IPS-18c (cell line): Measurements from ENCODE around the gene EEA1.

Experiments used
- H3K4me3 ChIP-seq: 2 replicates; pipeline ENCODE4 v1.7.0; 2013; ENCODE audit warnings: low read depth, mild to moderate bottlenecking, low read length, moderate library complexity; ENCODE audit not compliant: insufficient read depth
- H3K9me3 ChIP-seq: one replicate; pipeline ENCODE4 v1.6.1; 2013; ENCODE audit warnings: mild to moderate bottlenecking, low read length, moderate library complexity; ENCODE audit not compliant: control insufficient read depth, insufficient read depth

EEA1 gene

DNA sequence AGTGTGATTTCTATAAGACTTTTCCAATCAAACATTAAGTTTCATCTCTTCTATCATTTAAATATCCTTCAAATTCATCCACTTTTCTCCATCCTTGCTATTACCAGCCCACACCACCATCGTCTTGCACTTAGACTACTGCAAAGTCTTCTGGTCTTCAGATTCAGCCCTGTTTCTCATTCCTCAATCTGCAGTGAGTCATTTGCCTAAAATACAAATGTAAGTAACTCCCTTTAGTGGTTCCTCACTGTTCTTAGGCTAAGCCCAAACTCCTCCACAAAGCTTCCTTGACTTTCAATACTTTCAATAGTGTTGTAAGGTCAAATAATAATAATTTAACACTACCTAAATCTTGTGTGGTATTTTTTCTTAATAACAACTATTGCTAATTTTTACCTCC, 143.1 kb downstream of the EEA1 start:
- H3K9me3 ChIP-seq: no peaks in the 10 kb centered on the region
- H3K4me3 ChIP-seq: no peak overlapping the region

DNA sequence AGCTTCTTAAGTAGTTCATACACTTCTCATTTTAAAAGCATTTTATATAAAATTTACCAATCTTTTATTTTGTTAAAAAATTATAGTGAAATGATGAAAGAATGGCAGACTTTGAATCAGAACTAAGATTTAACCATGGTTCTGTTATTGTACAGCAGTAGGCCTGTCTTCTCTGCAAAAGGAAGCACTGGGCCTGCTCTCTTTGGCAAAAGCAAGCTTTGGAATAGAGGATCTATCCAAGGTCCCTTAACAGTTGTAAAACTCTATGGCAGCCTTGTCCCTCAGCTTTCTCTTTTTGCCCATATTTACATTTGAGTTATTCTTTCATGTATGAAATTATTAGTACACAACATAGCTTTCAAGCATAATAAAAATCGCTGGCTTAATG, 143.5 kb downstream of the EEA1 start:
- H3K4me3 ChIP-seq: no peak overlapping the region
- no peaks in the 10 kb centered on the region for H3K9me3 ChIP-seq

DNA sequence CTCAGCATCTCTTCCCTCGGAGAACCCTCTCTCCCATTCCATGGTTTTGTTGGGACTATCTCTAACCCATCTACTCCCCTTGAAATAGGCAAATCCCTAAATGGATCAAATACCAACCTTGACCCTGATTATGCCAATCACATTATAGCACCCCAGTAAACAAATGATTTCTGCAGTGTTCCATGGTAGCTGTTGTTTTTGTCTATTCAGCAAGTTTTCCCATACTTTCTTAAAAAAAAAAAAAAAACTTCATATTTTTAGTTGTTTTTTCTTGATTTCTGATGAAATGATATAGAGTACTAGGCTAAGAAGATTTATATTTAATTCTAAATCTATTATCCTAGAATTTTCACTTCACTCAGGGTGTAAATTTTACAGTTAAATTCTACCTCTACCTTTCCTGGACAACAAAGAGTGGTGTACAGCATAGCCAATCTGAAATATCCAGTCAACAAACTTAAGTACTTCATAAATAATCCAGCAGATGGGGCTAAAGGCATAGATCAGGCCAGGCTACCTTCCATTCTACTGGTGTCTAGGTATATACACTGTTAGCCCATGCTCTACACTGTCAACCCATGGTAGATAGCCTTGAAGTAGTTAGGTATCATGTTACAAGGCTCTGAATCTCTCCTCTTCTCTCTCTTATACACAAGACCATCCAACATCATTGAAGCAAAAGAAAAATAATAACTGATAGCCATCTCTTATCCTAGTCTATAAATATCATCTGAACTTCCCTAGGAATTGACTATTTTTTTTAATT, 144.1 kb downstream of the EEA1 start:
- no peaks in the 10 kb centered on the region for H3K9me3 ChIP-seq
- H3K4me3 ChIP-seq: no peak overlapping the region

DNA sequence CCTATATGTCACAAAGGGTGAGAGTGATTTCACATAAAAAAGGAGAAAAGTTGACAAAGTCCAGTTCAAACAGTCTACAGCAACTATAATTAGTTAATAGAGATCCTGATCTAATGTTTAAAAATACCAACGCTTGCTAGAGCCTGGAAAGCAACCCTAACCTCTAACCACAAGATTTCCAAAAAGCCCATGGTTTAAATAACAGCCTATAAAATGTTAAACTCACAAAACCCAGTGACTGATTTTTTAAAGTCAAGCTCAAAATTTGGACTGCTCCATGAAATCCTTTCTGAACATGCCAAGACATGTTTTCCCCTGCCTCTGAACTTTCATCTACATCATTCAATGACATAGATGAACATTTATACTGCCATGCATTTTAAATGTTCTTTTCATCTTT, 144.7 kb downstream of the EEA1 start:
- Histone ChIP-seq H3K9me3 (no peaks in the 10 kb centered on the region), H3K4me3 (no peak overlapping the region)

DNA sequence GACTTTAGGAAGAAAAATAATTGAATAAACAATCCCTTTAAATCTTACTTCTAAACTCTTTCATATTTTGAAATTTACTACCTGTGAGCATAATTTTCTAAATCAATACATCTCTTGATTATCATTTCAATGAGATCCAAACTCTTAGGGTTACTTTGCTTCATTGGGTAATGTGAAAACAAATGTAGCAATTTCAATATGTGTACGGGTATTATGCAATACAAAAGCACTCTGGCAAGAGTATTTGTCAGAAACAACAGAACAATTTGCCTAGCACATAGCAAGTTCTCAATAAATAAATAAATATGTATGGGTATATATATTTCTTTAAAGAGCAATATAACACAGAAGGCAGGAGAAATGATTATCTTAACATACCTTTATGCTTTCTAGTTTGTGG, 149.2 kb downstream of the EEA1 start:
- Histone ChIP-seq H3K9me3 (no peaks in the 10 kb centered on the region), H3K4me3 (no peak overlapping the region)

DNA sequence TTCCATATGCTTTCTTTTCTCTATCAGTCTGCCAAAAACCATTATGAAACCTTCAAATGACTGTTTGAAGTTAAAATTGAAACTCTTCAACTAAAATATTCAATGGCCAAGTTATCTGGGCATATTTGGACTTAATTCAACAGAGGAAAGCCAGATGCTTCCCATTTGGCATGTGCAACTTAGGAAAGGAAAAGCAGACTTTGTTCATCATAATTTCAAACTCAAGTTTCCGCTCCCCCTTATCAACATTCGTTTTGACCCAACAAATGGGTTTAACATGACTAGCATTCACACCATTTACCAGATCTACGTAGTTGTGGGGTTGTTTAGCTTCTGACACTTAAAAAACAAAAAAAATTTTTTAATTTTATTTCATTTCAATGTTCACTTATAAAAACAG, 150.6 kb downstream of the EEA1 start:
- no peak overlapping the region for H3K4me3 ChIP-seq
- no peaks in the 10 kb centered on the region for H3K9me3 ChIP-seq

DNA sequence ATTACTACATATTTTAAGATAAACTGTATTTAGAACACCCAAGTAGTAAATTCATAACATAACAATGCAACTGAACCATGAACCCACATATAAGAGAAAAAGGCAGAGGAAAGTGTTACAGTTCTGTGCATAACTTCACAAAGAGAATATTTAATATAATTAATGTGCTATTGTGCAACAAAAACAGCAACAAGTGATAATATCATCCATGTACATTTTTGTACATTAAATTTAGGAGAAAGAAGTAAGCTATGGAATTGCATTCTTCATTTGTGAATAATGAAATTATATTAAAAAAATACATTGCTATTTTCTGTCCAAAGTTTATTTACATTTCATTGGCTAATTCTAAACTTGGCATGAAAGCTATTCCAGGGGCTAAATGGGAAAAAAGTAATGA, 153.7 kb downstream of the EEA1 start:
- Histone ChIP-seq H3K4me3 (no peak overlapping the region), H3K9me3 (no peaks in the 10 kb centered on the region)

DNA sequence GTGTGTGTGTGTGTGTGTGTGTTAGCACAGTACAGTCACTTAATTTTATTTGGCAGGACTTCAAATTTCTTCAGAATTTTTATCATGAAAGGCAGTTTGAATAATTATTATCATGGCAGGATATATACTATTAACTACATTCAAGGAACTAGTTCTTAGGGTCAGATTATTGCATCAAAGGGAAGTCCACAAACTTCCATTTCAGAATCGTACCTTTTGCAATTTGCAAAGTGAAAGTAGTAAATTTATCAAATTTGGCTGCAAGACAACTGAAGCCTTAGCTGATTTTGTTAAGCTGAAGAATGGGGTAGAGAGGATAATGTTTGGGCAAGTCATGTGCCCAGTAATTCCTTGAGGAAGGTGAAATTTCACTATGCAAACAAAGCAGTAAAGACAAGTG, 158.1 kb downstream of the EEA1 start:
- Histone ChIP-seq H3K9me3 (no peaks in the 10 kb centered on the region), H3K4me3 (no peak overlapping the region)

DNA sequence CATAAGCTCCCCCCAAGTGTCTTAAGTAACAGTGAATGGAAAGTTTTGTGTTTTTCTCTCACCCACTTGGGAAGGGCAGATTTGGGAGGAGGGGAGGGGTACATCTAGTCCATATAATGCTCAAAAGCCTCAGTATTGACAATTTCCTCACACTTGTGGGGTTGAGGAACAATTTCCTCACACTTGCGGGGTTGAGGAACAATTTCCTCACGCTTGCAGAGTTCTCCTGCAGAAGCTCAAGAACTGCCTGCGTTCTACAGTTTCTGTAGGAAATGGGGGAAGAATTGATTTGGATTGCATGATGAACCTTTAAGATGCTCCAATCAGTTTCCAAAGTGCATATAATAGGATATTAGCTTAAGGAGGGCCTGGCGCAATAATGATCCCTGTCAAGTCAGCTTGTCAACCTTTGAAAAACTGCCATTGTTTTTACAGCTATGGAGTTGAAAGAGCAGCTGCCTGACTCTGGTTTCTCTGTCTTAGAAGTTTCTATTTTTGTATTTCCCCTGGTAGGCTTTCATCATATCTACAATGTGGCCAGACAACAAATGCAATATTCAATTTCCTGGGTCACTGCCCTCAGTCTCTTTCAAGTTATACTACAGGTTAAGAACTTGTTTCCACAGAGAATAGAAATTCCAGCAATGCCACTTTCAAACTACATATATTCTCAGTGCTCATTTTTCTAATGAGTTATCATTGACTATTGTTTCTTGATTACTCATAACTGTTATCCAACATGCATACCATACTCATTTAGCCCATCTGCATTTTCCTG, 159.8 kb downstream of the EEA1 start:
- H3K4me3 ChIP-seq: no peak overlapping the region

DNA sequence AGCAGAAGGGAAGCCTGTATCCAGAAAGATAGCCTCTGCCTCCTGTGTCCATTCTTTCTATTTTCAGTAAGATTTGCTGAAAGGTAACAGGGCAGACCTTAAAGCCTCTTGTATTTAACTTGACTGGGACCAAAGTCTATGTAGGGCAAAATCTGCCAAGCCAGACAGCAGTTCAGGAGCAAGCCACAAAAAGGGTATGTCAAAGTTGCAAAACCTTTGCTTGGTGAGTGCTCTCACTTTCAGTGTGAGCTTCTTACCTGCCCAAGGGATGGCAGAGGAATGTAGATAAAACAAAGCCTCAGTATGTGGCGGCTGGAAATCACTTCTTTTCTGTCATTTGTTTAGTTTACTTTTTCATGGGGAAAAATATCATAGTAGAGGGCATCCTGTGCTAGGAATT, 163.2 kb downstream of the EEA1 start:
- Histone ChIP-seq H3K9me3 (no peaks in the 10 kb centered on the region), H3K4me3 (no peak overlapping the region)

More for the DNA sequence above, 159.8 kb downstream of the EEA1 start:
- no peaks in the 10 kb centered on the region for H3K9me3 ChIP-seq

DNA sequence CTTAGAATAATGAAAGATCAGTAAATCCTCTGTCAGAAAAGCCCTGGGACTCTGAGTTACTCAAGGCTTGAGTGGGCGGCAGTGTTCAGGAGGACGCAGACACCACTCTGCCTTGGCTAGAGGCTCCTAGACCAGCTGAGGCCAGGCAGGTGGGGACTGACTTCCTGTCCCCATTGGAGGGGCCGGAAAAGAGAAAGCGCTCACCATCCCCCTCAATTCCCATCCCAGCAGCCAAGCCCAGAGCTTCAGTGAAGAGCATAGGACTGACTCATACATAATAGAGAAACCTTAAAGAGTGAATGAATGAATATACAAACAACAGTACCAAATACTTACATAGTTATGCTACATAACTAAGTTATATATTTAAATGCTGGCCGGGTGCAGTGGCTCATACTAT, 164.3 kb downstream of the EEA1 start:
- no peak overlapping the region for H3K4me3 ChIP-seq

DNA sequence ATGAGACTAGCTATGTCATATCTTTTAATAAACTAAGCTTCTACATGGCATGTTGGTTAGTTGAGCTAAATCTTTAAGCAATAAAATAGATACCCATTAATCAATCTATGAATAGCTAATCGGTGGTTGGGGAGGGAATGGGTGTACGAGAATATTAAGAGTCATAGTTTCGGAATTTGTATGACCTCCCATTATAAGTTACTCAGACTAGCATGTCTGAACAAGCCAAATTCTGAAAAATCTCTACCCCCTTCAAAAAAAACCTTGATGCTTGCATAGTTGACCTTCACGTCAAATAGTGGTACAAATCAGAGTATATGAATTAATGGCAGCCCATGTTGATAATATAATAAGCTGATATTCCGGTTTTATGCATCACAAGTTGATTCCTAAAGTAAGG, 166.3 kb downstream of the EEA1 start:
- no peak overlapping the region for H3K4me3 ChIP-seq
- no peaks in the 10 kb centered on the region for H3K9me3 ChIP-seq

More for the DNA sequence above, 164.3 kb downstream of the EEA1 start:
- no peaks in the 10 kb centered on the region for H3K9me3 ChIP-seq

DNA sequence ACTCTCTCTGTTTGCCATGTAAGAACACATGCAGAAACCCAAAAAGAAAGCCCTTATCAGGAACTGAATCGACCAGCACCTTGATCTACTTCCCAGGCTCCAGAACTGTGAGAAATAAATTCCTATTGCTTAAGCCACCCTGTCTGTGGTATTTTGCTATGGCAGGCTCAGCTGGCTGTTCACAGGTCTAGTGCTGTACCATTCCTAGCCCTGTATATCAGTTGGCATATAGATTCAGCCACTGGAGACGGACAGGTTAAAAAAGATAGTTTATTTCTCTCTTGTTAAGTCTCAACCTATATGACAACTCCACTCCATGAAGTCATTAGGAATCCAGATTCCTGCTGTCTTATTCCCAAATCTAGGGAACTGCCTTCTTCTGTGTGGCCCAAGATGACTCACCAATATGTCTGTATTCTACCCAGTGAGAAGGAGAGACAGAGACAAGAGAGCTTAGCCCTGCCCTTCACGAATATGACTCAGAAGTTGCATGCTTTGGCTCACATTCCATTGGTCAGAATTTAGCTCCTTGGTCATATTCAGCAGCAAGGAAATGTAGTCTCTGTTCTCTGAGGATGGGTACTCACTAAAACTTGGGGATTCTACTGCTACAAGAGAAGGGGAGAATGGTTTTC, 169.3 kb downstream of the EEA1 start:
- Histone ChIP-seq H3K9me3 (no peaks in the 10 kb centered on the region), H3K4me3 (no peak overlapping the region)

DNA sequence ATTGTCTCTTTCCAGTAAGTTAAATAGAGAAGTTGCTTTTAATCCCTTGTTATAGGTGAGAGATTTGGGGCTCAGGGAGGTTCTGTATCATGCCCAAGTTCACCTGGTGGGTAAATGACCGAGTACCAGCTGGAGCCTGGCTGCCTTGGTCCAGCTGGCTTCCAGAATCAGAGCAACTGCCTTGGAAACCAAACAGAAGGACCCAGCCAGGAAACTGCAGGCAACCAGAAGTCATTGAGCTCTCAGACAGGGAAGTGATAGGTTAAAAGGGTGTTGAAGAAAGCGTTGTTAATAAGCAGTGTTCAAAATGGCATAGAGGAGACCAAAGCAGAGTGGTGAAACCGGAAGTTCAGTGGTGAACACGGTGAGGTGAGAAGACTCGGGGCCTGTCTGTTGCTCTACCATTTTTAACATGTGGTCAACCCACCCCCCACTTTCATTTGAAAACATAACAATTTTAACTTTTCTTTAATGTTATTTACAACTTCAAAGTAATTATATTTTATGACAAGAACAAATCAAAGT, 171.4 kb downstream of the EEA1 start:
- H3K4me3 ChIP-seq: no peak overlapping the region
- H3K9me3 ChIP-seq: no peaks in the 10 kb centered on the region

DNA sequence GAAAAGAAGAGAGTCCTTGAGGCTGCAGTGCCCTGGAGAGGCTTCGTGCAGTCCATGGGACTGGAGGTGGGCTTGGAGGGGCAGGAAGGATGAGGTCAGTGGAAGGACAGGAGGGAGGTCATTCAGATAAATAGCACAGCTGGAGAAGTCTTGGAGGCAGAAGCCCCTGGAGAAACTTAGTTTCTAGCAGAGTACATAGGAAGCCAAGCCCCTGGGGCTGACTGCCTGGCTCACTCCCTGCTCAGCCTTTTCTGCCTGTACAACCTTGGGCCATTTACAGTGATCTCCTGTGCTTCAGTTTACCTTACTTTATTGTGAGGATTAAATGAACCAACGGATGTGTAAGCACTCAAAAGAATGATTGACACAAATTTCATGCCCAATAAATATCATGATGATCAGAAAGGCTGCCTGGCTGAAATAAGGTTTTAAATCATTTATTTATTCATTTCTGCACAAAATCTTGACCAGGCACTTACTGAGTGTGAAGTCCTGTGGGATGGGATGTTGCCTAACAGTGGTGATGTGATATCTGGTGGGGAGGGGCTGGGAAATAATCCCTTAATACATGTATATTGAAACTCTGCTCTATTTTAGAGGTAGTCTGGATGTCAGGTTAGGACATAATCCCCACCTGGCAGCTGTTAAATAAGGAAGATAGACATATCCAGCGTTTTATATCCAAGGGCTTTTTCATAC, 172.0 kb downstream of the EEA1 start:
- Histone ChIP-seq H3K4me3 (no peak overlapping the region), H3K9me3 (no peaks in the 10 kb centered on the region)

DNA sequence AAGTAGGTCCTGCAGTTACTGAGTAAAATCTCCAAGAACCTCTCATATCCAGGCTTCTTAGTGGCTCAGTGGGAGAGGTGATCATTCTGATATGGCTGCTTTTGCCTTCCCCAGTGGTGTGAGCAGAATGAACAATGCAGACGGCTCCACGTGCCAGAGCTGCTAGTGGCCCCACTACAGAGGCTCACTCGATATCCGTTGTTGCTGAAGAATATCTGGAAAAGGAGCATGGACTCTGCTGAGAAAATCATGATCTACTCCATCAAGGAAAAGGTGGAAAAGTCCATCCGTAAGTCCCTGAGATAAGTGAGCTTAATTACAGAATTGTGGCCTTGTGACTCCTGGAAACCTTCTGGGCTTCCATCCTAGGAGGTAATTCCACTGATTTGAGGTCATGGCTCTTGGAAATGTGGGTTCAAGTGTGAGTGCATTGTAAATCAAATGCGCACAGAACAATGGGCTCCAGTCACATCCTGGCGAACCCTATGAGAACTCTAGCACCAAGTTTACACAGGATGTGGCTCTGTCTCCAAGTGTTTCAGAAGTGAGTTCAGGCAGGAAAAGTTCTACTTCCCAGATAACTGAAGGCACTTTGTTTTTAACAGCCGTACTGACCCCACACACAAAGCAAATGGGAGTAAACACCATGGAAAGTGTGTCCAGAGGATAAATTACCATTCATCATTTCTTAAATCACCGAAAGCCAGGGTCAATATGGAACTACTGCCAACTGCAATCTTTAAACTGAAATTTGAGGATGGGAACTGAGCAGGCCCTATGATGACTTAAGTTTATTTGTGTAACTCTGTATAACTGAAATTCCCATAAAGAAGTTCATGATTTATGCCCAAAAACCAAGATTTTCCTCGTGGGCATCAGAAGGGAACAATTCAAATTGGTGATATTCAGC, 174.9 kb downstream of the EEA1 start:
- no peak overlapping the region for H3K4me3 ChIP-seq
- H3K9me3 ChIP-seq: no peaks in the 10 kb centered on the region
